Islet of Langerhans (tissue), 1 donor: ENCODE measurements around the gene ART5.

Experiments used
- FAIRE-seq: peaks from one replicate; lab custom pipeline; 2011; peaks lifted over from hg19 to GRCh38; lab: Jason Lieb, UNC

ART5 gene, protein sequence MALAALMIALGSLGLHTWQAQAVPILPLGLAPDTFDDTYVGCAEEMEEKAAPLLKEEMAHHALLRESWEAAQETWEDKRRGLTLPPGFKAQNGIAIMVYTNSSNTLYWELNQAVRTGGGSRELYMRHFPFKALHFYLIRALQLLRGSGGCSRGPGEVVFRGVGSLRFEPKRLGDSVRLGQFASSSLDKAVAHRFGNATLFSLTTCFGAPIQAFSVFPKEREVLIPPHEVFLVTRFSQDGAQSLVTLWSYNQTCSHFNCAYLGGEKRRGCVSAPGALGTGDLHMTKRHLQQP

GRCh38 chr11:3641701-3642070 lies at the start of gene ART5:
Gene ART5 (minus strand): TSS chr11:3641992. CDS start chr11:3641862, 130 bp downstream.
- FAIRE-seq, result no peak

DNA sequence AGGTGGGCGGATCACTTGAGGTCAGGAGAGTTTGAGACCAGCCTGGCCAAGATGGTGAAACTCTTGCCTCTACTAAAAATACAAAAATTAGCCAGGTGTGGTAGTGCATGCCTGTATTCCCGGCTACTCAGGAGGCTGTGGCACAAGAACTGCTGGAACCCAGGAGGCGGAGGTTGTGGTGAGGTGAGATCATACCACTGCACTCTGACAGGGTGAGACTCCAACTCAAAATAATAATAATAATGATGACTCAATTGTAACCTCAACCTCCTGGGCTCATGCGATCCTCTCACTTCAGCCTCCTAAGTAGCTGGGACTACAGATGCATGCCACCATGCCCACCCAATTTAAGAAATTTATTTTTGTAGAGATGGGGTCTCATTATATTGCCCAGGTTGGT lies 45.0 kb upstream of the ART5 start:
- FAIRE-seq, result no peak

DNA sequence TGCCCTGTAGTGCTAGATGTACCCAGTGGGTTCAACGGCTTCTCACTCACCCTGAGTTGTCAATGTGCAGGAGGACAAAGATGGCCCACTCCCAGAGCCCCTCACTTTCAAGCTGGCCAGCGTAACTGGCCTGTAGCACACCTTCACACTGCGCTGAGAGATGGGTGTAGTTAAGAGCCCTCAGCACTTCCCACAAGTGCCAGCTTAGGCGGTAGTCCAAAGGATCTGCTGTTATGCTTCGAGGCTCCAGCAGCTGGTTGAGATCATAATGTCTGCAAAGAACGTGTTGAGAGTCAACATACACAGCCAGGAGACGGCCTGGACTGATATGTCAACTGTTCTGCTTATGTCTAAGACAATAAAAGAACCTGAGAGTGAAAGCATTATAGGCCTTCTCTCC lies 44.1 kb upstream of the ART5 start:
- FAIRE-seq, result no peak

- no peak for FAIRE-seq
Measured at GRCh38 chr11:3684819-3685172, 43.0 kb upstream of the ART5 start.

DNA sequence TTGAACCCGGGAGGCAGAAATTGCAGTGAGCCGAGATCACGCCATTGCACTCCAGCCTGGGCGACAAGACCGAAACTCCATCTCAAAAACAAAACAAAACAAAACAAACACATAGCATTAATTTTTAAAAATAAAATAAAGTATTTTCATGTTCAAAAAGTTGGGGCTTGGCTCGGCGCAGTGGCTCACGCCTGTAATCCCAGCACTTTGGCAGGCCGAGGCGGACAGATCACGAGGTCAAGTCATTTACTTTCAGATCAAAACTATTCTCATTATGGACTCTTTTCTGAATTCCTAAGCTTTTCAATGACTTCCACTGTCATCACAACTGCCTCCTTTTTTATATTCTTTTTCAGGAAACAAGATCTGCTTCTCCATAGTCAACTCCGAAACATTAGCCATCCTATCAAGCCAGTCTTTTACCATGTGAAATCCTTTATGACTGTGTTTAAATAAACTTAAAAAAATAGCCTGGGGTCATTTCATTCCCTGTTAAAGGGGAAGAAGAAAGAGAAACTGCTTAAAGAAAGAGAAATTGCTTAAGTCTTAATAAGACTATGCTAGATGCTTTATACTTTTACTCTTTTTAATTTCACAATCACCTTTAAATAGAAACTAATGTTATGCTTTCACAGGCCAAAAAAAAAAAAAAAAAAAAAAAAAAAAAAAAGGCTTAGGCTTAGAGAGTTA lies 42.5 kb upstream of the ART5 start:
- no peak for FAIRE-seq

DNA sequence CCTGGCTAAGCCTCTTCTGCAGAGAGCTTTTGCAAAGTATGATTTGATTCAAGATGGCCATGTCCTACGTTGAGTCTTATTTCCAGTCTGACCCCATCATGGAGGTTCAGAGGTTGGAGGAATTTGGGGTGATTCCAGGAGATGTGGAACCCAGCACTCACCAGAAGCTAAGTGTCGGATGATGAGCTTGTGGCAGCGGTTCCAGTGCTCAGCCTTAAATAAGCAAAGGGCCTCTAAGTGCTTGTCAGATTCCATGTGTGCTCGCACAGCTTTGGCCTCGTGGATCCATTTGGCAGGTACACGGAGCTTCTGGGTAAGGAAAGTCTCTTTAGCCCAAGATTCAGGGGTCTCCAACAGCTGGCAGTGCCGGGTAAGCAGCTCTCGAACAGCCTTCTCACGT lies 41.2 kb upstream of the ART5 start:
- FAIRE-seq, result no peak

GRCh38 chr11:3679077-3679476 lies 37.3 kb upstream of the ART5 start:
- FAIRE-seq, result no peak

DNA sequence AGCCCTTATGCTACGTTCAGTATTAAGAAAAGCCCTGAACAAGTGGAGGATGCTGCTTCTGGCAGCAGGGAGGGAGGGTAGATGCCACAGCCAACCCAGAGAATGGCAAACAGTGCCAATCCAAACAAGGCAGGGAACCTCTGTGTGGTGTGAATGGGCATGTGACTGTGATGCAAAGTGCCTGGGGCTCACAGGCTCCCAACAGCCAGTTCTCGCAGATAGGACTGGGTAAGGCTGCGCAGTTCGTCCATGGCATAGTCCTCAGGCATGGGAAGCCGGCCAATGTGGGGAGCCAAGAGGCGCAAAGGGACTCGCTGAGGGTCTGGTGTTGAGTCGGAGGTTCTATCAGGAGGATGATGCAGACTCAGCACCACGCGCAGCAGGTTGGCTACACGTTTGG lies 34.2 kb upstream of the ART5 start:
- no peak for FAIRE-seq

- FAIRE-seq, result no peak
Measured at GRCh38 chr11:3674189-3674588, 32.4 kb upstream of the ART5 start.

DNA sequence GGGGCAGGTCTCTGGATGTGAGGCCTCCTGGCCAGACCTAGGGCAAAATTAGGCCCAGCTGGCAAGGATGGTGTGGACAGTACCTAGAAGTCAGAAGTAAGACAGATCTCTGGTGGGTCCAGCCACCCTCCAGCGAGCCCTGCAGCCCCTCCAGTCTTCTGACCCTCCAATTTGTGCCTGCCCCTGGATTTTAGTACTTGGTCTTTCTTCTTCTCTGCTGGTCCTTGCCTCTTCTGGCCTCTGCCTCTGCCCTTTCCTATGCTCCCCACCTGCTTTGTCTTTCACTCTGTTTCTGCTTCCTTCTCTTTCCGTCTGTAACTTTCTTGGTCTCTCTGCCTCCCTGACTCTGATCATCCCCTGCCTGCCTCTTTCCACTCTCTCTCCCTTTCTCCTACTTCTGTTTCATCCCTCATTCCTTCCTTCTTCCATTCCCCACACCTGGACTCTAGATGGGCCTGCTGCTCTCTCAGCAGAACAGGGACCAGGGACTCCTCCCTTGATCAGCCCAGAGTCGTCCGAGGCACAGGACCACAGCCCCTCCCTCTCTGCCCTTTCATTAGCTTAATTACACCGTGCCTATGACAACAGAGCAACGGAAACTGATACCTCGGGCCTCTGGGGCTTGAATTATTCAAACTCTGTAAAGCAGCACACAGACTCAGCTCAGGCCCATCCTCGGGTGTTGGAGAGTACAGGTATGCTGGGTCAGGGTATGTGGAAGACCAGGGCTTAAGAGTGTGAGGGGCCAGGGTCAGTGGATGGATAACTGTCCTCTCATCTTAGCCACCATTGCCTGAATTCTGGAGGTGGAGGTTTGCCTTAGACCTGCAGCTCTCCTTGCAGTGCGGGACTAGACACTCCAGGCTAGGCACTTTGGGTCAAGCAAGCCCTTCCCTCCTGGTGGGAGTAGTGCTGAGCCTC lies 29.8 kb upstream of the ART5 start, which contains the start of gene CHRNA10:
Gene CHRNA10 (minus strand): TSS at position 51 of the 921 bp plus-strand sequence. CDS start 72 bp downstream, outside the sequence.
- no peak for FAIRE-seq

- no peak for FAIRE-seq
Measured at GRCh38 chr11:3669742-3670183, 28.0 kb upstream of the ART5 start.

DNA sequence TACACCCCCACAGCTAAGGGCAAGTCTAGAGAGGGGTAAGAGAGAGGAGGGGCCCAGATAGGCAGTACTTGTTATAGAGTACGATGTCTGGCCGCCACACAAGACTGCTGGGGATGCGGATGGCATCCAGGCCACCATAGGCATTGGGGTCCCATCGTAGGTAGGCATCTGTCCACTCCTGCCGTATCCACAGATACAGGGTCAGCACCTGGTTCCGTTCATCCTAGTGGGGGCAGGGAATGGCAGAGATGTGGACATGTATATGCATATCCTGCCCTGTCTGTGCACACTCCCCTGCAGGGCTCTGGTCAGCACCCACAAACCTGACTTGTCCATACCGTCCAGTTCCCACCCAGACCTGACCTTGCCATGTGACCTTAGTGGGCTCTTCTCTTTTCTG lies 27.3 kb upstream of the ART5 start:
- no peak for FAIRE-seq

DNA sequence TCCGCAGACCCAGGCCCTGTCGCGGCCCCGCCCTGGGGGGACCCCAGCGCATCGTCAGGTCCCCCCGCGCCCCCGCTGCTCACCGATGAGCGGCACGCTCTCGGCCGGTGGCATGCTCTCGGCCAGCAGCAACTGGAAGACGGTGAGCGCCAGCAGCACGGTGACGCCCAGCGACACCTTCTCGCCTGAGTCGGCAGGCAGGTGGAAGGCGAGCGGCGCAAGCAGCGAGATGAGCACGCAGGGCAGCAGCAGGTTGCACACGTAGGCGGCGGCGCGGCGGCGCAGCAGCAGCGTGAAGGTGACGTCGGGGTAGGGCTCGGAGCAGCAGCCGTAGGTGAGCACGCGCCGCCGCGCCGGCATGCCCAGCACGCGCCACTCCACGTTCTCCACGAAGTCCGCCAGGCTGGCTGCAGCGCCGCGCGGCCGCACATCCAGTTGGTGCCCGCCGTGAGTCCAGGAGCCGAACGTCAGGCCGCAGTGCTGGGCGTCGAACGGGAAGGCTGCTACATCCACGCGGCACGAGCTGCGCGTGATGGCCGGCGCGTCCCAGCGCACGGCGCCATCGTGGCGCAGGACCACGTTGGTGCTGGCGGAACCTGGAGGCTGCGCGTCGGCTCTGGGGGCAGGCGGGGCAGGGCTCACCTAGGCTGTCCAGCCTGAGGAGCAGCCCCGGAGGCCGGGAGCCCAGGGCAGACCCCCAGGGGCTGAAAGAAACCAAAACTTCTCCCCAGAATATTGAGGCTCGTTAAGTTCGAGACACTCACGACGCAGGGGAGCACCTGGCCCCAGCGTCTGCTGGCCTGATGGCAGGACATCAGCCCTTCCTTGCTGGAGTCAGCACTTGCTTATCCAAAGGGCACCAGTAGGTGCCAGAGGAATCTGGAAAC lies 25.6 kb upstream of the ART5 start:
- FAIRE-seq, result no peak

DNA sequence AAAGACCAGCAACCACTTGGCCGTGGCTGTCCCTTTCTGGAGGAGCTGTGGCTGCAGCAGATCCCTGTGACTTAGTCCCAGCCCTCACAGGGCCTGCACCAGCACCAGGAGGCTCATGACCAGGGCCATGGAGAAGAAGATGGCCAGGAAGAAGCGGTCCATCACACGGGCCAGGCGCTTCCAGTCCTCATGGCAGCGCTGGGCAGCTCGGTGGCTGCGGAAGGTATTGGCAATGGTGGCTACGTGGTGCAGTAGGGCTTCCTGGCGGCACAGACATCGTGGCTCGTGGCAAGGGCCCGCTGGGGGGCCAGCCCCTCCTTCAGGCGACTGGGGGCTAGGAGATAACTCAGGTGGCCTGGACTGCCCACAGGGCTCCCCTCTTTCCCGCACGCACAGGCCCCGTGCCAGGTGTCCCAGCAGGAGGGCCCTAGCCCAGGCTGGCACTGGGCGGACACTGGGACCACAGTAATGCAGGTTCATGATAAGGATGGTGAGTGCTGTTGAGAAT lies 24.3 kb upstream of the ART5 start:
- FAIRE-seq, result no peak

GRCh38 chr11:3665336-3666022 lies 23.7 kb upstream of the ART5 start:
- FAIRE-seq, result no peak

GRCh38 chr11:3664032-3664630 lies 22.3 kb upstream of the ART5 start:
- no peak for FAIRE-seq

DNA sequence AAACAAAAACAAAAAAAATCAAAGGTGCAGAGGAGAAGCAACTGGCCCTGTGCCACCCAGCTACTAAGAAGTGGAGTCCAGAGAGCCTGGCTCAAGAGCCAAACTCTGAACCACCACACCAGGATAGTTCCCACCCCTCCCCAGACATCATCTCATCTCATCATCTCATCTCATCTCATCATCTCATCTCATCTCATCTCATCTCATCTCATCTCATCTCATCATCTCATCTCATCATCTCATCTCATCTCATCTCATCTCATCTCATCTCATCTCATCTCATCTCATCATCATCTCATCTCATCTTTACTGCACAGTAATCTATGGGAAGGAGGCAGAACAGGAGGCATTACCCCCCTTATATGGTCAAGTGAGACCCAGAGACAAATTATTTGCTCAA lies 21.1 kb upstream of the ART5 start:
- FAIRE-seq, result no peak

DNA sequence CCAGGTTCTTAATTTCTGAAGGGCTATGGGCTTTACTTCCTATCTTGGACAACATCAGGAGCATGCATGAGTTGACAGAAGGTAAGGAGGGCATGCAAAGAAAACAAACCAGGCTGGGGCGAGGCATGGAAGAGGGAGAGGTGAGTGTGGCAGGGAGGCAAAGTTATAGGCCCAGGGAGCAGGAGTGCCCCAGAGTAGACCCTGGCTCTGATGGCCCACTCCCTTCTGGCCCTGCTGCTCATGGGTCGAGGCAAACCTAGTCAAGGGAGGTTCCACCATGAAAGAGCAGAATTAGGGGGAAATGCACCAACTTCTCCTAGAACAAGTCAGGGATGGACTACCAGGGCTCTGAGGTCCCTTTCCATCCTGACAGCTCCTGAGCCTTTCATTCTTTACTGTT lies 19.2 kb upstream of the ART5 start:
- no peak for FAIRE-seq

DNA sequence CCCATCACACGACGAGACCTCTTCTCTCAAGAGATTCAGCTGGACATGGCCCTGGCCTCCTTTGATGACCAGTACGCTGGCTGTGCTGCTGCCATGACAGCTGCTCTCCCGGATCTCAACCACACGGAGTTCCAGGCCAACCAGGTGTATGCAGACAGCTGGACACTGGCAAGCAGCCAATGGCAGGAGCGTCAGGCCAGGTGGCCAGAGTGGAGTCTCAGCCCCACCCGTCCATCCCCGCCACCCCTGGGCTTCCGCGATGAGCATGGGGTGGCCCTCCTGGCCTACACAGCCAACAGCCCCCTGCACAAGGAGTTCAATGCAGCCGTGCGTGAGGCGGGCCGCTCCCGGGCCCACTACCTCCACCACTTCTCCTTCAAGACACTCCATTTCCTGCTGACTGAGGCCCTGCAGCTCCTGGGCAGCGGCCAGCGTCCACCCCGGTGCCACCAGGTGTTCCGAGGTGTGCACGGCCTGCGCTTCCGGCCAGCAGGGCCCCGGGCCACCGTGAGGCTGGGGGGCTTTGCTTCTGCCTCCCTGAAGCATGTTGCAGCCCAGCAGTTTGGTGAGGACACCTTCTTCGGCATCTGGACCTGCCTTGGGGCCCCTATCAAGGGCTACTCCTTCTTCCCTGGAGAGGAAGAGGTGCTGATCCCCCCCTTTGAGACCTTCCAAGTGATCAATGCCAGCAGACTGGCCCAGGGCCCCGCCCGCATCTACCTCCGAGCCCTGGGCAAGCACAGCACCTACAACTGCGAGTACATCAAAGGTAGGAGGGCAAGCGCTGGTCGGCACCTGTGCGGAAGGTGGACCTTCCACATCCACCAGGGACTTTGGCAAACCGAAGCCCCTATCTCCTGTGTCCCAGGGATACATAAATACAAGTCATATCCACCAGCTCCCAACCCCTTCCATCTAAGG lies 18.1 kb upstream of the ART5 start:
- FAIRE-seq, result no peak

GRCh38 chr11:3658252-3658651 lies 16.5 kb upstream of the ART5 start:
- FAIRE-seq, result no peak
